ENCODE results near the gene PRICKLE2.

The PRICKLE2 gene

DNA sequence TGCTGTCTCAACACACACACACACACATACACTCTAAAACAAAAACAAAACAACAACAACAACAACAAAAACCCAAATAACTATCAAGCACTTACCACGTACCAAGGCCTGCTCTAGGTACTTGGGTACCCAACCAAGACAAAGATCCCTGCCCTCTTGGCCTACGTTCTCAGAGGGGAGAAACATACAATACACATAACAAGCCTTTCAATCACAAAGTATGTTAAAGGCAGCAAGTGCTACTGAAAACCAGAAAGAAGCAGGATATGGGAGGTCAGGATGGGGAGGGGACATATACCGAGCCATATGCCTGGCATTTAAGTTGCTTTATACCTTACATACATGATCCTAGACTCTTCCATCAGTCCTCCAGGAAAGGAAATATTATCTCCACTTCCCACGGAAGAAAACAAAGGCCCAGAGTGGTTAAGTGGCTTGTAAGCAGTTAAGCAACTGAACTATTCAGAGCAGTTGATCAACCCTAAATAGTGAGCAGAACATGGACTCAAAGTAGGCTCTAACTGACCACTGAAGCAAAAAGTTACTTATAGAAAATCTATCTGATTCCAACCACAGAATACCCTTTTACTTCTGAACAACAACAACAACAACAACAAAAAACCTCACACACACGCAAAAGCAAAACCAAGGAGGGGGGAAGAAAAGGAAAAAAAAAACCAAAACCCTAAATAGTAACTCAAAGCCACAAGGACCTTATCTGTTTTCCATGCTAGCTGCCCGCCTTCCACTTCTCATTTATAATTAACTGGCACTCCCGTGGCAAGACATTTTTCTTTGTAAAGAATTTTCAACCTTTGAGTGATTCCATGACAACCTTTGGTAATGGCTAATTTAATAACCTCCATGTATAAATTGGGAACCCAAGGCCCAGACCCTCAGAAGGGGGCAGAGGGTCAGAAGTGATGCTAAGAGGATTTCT lies 21.0 kb downstream of the PRICKLE2 start:
- FAIRE-seq (no peak), DNase-seq (ENCODE audit: insufficient read length, low spot score) (no peak)
- no peak for TF ChIP-seq POLR2A (IDR thresholded peaks at IDR 0.05; ENCODE audit: low read depth, low read length)
- no peak for TF ChIP-seq TAF1 (IDR thresholded peaks at IDR 0.05; ENCODE audit: low read depth, low read length)
- no peak for TF ChIP-seq POU2F2 (IDR thresholded peaks at IDR 0.05; ENCODE audit: low read depth, low read length)
- no peak for TF ChIP-seq PAX5 (IDR thresholded peaks at IDR 0.05; ENCODE audit: insufficient read depth, low read length, severe bottlenecking)
- TF ChIP-seq SPI1 (IDR thresholded peaks at IDR 0.05; ENCODE audit: low read depth, low read length) = no peak

DNA sequence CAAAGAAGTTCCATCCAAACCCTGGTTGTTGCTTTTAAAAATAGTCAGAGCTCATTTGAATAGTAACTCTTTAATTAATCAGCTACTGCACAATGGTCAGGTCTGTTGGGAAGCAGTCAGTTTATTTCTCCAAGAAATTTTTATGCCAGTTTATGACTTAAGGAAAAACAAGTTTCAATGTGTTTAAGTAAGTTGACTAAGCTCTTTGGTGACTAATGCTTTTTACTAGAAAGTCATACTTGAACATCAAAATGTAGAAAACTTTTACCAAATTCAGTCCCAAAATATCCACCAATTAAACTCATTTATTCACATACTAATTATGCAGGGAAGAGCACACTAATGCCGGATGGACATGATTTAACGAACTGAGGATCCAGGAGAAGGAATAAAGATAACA lies 22.1 kb downstream of the PRICKLE2 start:
- TF ChIP-seq POLR2A (IDR thresholded peaks at IDR 0.05; ENCODE audit: low read depth, low read length) = no peak
- FAIRE-seq (no peak), DNase-seq (ENCODE audit: insufficient read length, low spot score) (no peak)

DNA sequence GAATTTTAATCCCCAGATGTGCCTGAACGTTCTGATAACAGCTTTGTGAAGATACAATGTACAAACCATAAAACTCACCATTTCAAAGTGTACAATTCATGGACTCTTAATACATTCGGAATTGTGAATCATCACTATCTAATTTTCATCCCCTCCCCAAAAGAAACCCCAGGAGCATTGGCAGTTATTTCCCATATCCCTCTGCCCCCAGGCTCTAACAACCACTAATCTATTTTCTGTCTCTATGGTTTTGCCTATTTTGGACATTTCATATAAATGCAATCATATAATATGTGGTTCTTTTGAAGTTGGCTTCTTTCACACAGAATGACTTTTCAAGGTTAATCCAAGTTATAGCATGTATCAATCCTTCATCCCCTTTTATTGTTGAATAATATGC lies 25.3 kb downstream of the PRICKLE2 start:
- TF ChIP-seq POU2F2 (IDR thresholded peaks at IDR 0.05; ENCODE audit: low read depth, low read length) = no peak
- no peak for TF ChIP-seq PAX5 (IDR thresholded peaks at IDR 0.05; ENCODE audit: insufficient read depth, low read length, severe bottlenecking)
- no peak for TF ChIP-seq POLR2AphosphoS5 (IDR thresholded peaks at IDR 0.05; ENCODE audit: low read depth, low read length)
- TF ChIP-seq TAF1 (IDR thresholded peaks at IDR 0.05; ENCODE audit: low read depth, low read length) = no peak
- TF ChIP-seq SPI1 (IDR thresholded peaks at IDR 0.05; ENCODE audit: low read depth, low read length) = no peak
- no peak for TF ChIP-seq POLR2A (IDR thresholded peaks at IDR 0.05; ENCODE audit: low read depth, low read length)
- no peak for DNase-seq (ENCODE audit: insufficient read length, low spot score)
- FAIRE-seq = no peak

DNA sequence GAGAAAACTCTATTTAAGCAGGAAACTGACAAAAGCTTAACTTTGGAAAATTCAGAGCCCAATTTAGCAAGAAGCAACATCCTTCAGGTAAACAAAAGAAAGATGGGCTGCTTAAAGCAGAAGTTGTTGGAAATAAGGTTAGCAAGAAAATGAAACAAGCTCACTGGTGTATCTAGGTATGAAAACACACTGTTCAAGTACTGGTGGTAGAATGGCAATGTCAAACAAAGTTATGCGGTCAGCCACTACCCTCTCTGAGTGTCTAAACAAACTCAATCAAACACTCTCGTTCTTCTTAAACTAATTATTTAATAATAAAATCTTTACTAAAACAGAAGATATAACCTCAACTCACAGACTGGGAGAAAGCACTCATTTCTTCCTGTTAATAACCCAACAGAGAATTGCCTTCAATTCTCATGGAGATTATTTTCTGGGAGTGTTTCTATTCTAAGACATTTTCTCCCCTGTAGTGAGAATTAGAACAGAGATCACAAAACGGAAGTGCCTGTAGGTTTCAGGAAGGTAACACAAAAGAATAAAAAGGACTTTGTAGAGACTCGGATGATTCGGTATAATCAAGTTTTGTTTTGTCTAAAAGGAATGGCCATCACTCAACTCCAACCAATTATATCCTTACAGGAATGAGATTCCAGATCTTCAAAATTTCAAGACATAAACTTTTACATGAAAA lies 28.9 kb downstream of the PRICKLE2 start:
- DNase-seq (ENCODE audit: insufficient read length, low spot score) (no peak), FAIRE-seq (no peak)
- no peak for TF ChIP-seq SPI1 (IDR thresholded peaks at IDR 0.05; ENCODE audit: low read depth, low read length)
- no peak for TF ChIP-seq POLR2A (IDR thresholded peaks at IDR 0.05; ENCODE audit: low read depth, low read length)
- TF ChIP-seq PAX5 (IDR thresholded peaks at IDR 0.05; ENCODE audit: insufficient read depth, low read length, severe bottlenecking) = no peak
- no peak for TF ChIP-seq POLR2AphosphoS5 (IDR thresholded peaks at IDR 0.05; ENCODE audit: low read depth, low read length)
- no peak for TF ChIP-seq POU2F2 (IDR thresholded peaks at IDR 0.05; ENCODE audit: low read depth, low read length)
- no peak for TF ChIP-seq TAF1 (IDR thresholded peaks at IDR 0.05; ENCODE audit: low read depth, low read length)

DNA sequence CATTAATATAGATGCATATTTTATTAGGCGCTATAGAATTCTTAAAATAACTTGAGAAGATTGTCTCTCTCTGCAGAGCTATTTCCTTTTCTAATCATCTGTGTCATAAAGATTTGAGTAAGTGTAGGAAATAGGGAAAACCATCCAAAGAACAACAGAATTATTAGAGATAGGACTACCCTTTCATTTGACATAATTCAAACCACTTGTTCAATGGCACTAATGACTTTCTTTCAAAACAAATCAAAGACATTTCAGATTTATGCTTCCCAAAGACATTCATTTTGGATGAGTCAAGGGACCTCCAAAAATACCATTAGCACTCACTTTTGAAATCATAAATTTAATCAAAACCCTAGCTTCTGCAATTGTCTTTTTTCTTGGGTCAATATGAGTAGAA lies 29.5 kb downstream of the PRICKLE2 start:
- DNase-seq (ENCODE audit: insufficient read length, low spot score) = no peak
- FAIRE-seq = no peak
- TF ChIP-seq TAF1 (IDR thresholded peaks at IDR 0.05; ENCODE audit: low read depth, low read length) = no peak
- no peak for TF ChIP-seq POLR2AphosphoS5 (IDR thresholded peaks at IDR 0.05; ENCODE audit: low read depth, low read length)
- TF ChIP-seq SPI1 (IDR thresholded peaks at IDR 0.05; ENCODE audit: low read depth, low read length) = no peak
- TF ChIP-seq POLR2A (IDR thresholded peaks at IDR 0.05; ENCODE audit: low read depth, low read length) = no peak
- TF ChIP-seq PAX5 (IDR thresholded peaks at IDR 0.05; ENCODE audit: insufficient read depth, low read length, severe bottlenecking) = no peak
- no peak for TF ChIP-seq POU2F2 (IDR thresholded peaks at IDR 0.05; ENCODE audit: low read depth, low read length)

DNA sequence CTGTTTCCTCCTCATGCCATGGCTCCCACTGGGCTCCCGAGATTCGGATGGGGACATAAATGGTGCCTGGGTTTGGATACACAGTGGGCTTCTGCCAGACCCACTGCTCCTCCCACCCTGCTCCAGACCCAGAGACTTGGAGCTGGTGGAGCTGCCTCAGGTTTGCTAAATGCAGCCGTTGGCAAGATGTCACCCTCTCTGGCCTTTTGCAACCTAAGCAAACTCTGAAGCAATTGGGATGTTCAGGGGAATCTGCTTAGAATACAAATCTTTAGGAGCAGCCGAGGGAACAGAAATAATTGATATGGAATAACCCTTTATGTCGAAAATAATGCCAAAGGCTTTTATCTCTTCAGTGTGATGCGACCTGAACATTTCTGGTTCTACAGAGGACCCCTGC lies 33.4 kb downstream of the PRICKLE2 start:
- no peak for DNase-seq (ENCODE audit: insufficient read length, low spot score)
- TF ChIP-seq SPI1 (IDR thresholded peaks at IDR 0.05; ENCODE audit: low read depth, low read length) (no peak), POU2F2 (IDR thresholded peaks at IDR 0.05; ENCODE audit: low read depth, low read length) (no peak), POLR2A (IDR thresholded peaks at IDR 0.05; ENCODE audit: low read depth, low read length) (no peak), POLR2AphosphoS5 (IDR thresholded peaks at IDR 0.05; ENCODE audit: low read depth, low read length) (no peak), PAX5 (IDR thresholded peaks at IDR 0.05; ENCODE audit: insufficient read depth, low read length, severe bottlenecking) (no peak), TAF1 (IDR thresholded peaks at IDR 0.05; ENCODE audit: low read depth, low read length) (no peak)
- FAIRE-seq = no peak

DNA sequence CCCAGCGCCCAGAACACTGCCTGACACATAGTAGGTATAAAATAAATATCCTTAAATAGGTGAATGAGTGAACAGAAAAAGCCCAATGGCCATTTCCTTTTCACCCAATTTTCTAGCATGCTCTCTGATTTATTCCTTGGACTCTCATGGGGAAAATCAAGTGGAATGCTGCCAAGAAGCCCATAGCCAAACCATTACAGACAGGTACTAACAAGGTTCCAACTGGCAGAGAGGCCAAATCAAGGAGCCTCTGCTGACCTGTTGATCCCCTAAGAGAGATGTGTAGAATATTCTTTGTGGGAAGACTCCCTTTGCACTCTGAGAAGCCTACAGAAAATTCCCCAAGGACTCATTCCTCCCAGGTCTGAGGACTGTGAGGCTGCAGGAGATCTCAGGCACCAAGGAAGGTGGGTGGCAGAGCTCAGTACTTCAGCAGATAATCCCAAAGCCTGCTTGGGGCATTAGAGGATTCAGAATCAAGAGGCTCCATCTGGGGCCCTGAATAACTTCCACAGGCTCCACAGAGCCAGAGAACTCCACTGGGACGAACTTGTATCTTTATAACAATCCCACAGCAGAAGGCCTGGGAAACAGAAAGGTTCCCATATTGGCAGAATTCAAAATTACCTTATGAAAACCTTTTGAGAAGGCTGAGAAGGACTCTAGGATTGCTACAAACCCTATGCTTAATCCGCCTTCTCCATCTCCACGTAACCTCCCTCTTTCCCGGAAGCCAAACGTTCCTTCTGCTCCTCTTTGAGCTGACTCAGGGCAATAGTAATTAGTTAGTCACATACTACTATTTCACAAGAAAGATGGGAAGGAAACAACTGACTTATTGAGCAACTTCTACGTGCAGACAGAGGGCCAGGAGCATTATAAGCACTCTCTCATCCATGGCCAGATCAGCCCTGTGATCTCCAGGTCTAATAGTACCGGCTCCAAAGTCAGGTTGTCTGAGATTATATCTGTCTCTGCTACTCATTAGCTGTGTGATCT lies 34.5 kb downstream of the PRICKLE2 start:
- no peak for FAIRE-seq
- TF ChIP-seq SPI1 (IDR thresholded peaks at IDR 0.05; ENCODE audit: low read depth, low read length) (no peak), POLR2A (IDR thresholded peaks at IDR 0.05; ENCODE audit: low read depth, low read length) (no peak), POLR2AphosphoS5 (IDR thresholded peaks at IDR 0.05; ENCODE audit: low read depth, low read length) (no peak), TAF1 (IDR thresholded peaks at IDR 0.05; ENCODE audit: low read depth, low read length) (no peak)
- no peak for DNase-seq (ENCODE audit: insufficient read length, low spot score)

DNA sequence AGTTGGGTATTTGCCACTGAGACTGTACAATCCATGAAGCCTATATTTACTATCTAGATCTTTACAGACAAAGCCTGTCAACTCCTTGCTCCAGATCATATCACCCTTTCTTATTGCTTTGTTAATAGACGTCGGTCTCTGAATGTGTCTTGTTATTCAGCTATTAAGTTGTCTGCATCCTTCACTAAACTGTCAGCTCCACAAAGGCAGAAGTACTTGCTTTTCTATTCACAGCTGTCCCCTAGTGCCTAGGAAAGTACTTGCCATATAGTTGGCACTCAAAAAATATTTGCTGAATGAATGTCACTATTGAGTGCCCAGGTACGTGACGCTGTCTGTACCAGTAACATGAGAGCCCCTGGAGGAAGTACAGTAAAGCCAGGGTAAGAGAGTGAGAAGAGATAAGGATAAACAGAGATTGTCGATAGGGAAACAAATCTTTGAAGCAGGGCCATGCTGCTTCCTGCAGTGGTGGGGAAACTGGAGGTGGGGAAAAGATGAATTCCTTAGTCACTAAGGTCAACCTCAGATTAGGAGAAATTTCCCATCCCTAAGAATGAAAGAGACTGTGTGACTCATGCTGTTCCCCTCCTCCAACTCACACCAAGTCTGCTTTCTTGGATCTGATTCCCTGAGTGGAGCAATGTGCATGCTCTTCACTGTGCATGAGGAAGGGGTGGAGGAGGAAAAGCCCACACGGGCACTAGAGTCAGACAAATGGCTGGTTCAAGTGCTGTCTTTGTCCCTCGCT lies 36.3 kb downstream of the PRICKLE2 start:
- TF ChIP-seq PAX5 (IDR thresholded peaks at IDR 0.05; ENCODE audit: insufficient read depth, low read length, severe bottlenecking) = no peak
- TF ChIP-seq SPI1 (IDR thresholded peaks at IDR 0.05; ENCODE audit: low read depth, low read length) = no peak
- no peak for TF ChIP-seq POLR2AphosphoS5 (IDR thresholded peaks at IDR 0.05; ENCODE audit: low read depth, low read length)
- no peak for TF ChIP-seq POU2F2 (IDR thresholded peaks at IDR 0.05; ENCODE audit: low read depth, low read length)
- no peak for TF ChIP-seq TAF1 (IDR thresholded peaks at IDR 0.05; ENCODE audit: low read depth, low read length)
- TF ChIP-seq POLR2A (IDR thresholded peaks at IDR 0.05; ENCODE audit: low read depth, low read length) = no peak
- DNase-seq (ENCODE audit: insufficient read length, low spot score) (no peak), FAIRE-seq (no peak)

All from GM12891 (cell line).